Sigmoid colon (tissue), 7 donors: ENCODE results near the gene ABI3. TPM values are rescaled to one million over a fixed set of nuclear protein-coding genes. Genes with fewer than 3 reads are reported as not detected.

Experiments
- DNase-seq: peaks from one replicate; pipeline ENCODE4 v3.0.0-alpha.2; 2019
- H3K27ac ChIP-seq, 4 donors: fragments of 200-600 bp; sonication (generic); one replicate each; pipeline ENCODE4 v1.5.1; 2016 to 2019; ENCODE audit warnings: mild to moderate bottlenecking in 1 of 4
- H3K27me3 ChIP-seq, 3 donors: fragments of 200-600 bp; sonication (generic); one replicate each; pipeline ENCODE4 v1.5.1; 2019; ENCODE audit warnings: mild to moderate bottlenecking in 1 of 3
- H3K36me3 ChIP-seq, 4 donors: fragments of 200-600 bp; sonication (generic); one replicate each; pipeline ENCODE4 v1.5.1; 2016 to 2019
- H3K4me1 ChIP-seq, 4 donors: fragments of 200-600 bp; sonication (generic); one replicate each; pipeline ENCODE4 v1.5.1; 2017 to 2019
- H3K4me3 ChIP-seq, 4 donors: fragments of 200-600 bp; sonication (generic); one replicate each; pipeline ENCODE4 v1.5.1; 2017 to 2019; ENCODE audit warnings: mild to moderate bottlenecking in 2 of 4, moderate library complexity in 1 of 4
- H3K9me3 ChIP-seq, 4 donors: fragments of 200-600 bp in 3 of 4; sonication (generic) in 3 of 4; one replicate each; pipeline versions ENCODE4 v1.5.1 to v1.6.1; 2013 to 2019
- EP300 ChIP-seq, 4 donors: sonication (generic); formaldehyde crosslinking; IDR thresholded peaks; one replicate each; pipeline ENCODE4 v1.6.1; 2017; ENCODE audit warnings: antibody characterized with exemption in 4 of 4
- POLR2A ChIP-seq, 2 donors: fragments of 450-650 bp; IDR thresholded peaks; one replicate each; pipeline ENCODE4 v1.6.1; 2016; ENCODE audit warnings: antibody characterized with exemption in 2 of 2, mild to moderate bottlenecking in 2 of 2, moderate library complexity in 2 of 2
- POLR2AphosphoS5 ChIP-seq, 4 donors: sonication (generic); formaldehyde crosslinking; IDR thresholded peaks; one replicate each; pipeline ENCODE4 v1.6.1; 2017; ENCODE audit warnings: antibody characterized with exemption in 4 of 4
- WGBS, 2 donors: extraction: QIAGEN DNeasy Blood & Tissue Kit; methylation state at CpG; one replicate each; pipeline ENCODE4 v1.1.7; 2013; 5-methylcytosine and 5-hydroxymethylcytosine counted together
- intact Hi-C: fragments of 100-400 bp; cut with DNase I; formaldehyde crosslinking; loops from one replicate; pipeline ENCODE4 v1.15.1; 2023
- polyA plus RNA-seq, 3 donors: library from polyadenylated mRNA; stranded (reverse); fragments of 200-250 nt; gene quantifications; one replicate each; pipeline ENCODE4 v1.2.3, GENCODE V29; 2013
- total RNA-seq, 4 donors: library from RNA; depleted of rRNA; stranded (reverse); fragments of >200 nt; gene quantifications; one replicate each; pipeline ENCODE4 v1.1.0, GENCODE V29; 2016
- TF ChIP-seq, protein P1 (sequence below), 4 experiments: fragments of 450-650 bp in 3 of 4; fragments of 200-600 bp in 1 of 4; IDR thresholded peaks; one replicate each; pipeline ENCODE4 v1.5.1; 2016 to 2019; ENCODE audit warnings: antibody characterized with exemption in 4 of 4, mild to moderate bottlenecking in 3 of 4, moderate library complexity in 2 of 4
- donor health status: healthy with polysubstance abuse.
- donor health status: Bipolar disorder and iron deficiency.
- donor health status: healthy.

The ABI3 gene
- total and polyA plus RNA-seq, 7 donors, result 1.8 to 16.0 (median 7.1) TPM

DNA sequence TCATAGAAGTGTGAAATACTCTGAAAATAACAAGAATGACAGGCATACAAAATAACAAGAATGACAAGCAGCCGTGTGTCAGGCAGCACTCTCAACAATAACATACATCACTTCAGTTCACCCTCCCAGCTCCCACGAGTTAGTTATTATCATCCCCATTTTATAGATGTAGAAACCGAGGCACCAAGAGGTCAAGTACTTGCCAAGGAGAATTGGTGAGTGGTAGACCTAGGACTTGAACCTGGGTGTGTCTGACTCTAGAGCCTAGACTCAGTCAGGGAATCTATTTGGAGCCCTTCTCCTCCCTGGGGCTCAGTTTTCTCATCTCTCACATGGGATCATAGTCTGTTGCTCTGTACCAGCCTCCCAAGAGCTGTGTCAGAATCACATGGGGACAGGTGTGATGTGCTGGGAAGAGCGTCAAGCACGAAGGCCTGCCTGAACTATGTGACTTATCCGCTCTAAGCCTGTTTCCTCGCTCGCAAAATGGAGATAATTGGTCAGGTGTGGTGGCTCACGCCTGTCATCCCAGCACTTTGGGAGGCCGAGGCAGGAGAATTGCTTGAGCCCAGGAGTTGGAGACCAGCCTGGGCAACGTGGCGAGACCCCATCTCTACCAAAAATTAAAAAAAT, 39.5 kb downstream of the ABI3 start:
- DNase-seq, result no peak
- TF ChIP-seq POLR2AphosphoS5 (IDR thresholded peaks at IDR 0.05) (no peak), POLR2A (IDR thresholded peaks at IDR 0.05) (no peak)
- TF ChIP-seq, protein P1, sequence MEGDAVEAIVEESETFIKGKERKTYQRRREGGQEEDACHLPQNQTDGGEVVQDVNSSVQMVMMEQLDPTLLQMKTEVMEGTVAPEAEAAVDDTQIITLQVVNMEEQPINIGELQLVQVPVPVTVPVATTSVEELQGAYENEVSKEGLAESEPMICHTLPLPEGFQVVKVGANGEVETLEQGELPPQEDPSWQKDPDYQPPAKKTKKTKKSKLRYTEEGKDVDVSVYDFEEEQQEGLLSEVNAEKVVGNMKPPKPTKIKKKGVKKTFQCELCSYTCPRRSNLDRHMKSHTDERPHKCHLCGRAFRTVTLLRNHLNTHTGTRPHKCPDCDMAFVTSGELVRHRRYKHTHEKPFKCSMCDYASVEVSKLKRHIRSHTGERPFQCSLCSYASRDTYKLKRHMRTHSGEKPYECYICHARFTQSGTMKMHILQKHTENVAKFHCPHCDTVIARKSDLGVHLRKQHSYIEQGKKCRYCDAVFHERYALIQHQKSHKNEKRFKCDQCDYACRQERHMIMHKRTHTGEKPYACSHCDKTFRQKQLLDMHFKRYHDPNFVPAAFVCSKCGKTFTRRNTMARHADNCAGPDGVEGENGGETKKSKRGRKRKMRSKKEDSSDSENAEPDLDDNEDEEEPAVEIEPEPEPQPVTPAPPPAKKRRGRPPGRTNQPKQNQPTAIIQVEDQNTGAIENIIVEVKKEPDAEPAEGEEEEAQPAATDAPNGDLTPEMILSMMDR (IDR thresholded peaks at IDR 0.05), result no peak
- H3K36me3 ChIP-seq, result no peaks in the 10 kb centered on the region
- H3K27ac ChIP-seq, result no peak overlapping the region
- peaks cover 0 to 23% (median 7%) of the 10 kb centered on the region in 3 donors for H3K27me3 ChIP-seq
- intact Hi-C loops, result no loop called here
- H3K9me3 ChIP-seq, result no peaks in the 10 kb centered on the region
- no peak overlapping the region for H3K4me3 ChIP-seq
- WGBS, 2 donors, result 75 to 85% methylated on average over 12 of the region's 12 CpGs
- no peaks in the 10 kb centered on the region for H3K4me1 ChIP-seq

DNA sequence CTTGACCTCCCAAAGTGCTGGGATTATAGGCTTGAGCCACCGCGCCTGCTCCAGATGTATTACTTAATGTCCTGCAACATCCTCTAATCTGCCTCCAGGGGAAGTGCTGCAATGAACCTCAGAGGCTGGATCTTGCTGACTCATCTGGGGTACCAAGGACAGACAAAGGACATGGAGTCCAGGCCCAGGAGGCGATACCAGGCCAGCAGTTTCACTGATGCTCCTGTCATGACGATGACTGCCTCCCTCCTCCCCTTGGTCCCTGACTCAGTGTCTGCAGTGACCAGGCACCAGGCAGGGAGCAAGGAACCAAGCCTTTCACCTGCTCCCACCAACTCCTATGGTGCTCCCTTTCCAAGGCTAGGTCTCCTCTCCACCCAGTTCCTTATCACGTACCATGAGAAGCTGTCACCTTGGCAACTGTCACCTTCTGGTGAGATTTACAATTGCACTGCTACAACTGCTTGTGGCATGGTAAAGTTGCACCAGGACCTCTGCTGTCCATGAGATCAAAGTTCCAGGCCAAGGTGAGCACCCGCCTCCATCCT, 41.7 kb downstream of the ABI3 start:
- no peak overlapping the region for H3K27ac ChIP-seq
- no peak overlapping the region for H3K4me3 ChIP-seq
- no peaks in the 10 kb centered on the region for H3K9me3 ChIP-seq
- TF ChIP-seq, protein P1 (IDR thresholded peaks at IDR 0.05), result no peak
- no peak for TF ChIP-seq EP300 (IDR thresholded peaks at IDR 0.05)
- no peak for TF ChIP-seq POLR2A (IDR thresholded peaks at IDR 0.05)
- TF ChIP-seq POLR2AphosphoS5 (IDR thresholded peaks at IDR 0.05), result no peak
- whole genome bisulfite sequencing, 2 donors, result 71 to 80% methylated on average over 6 of the region's 6 CpGs
- peaks cover 0 to 14% (median 7%) of the 10 kb centered on the region in 3 donors for H3K27me3 ChIP-seq
- H3K36me3 ChIP-seq, result no peaks in the 10 kb centered on the region
- H3K4me1 ChIP-seq, result no peaks in the 10 kb centered on the region
- DNase-seq, result no peak
- intact Hi-C loops, result no loop called here

DNA sequence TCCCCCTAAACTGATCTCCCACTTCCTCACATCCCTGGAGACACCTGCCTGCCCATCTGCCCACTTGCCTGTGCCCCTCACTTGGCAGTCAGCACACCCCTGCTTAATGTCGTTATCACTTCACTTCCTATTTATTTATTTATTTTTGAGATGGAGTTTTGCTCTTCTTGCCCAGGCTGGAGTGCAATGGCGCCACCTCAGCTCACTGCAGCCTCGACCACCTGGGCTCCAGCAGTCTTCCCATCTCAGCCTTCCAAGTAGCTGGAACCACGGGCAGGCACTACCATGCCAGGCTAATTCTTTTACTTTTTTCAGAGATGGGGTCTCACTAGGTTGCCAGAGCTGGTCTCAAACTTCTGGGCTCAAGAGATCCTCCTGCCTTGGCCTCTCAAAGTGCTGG, 43.6 kb downstream of the ABI3 start:
- DNase-seq, result no peak
- Histone ChIP-seq H3K36me3 (no peaks in the 10 kb centered on the region), H3K9me3 (no peaks in the 10 kb centered on the region), H3K4me1 (no peaks in the 10 kb centered on the region), H3K4me3 (no peak overlapping the region), H3K27ac (no peak overlapping the region), H3K27me3 (peaks cover 0 to 5% (median 5%) of the 10 kb centered on the region in 3 donors)
- TF ChIP-seq POLR2AphosphoS5 (IDR thresholded peaks at IDR 0.05), result no peak
- TF ChIP-seq, protein P1 (IDR thresholded peaks at IDR 0.05), result no peak
- no peak for TF ChIP-seq EP300 (IDR thresholded peaks at IDR 0.05)
- no peak for TF ChIP-seq POLR2A (IDR thresholded peaks at IDR 0.05)
- WGBS, 2 donors, result 65 to 76% methylated on average over 4 of the region's 4 CpGs
- intact Hi-C loops, result no loop called here

DNA sequence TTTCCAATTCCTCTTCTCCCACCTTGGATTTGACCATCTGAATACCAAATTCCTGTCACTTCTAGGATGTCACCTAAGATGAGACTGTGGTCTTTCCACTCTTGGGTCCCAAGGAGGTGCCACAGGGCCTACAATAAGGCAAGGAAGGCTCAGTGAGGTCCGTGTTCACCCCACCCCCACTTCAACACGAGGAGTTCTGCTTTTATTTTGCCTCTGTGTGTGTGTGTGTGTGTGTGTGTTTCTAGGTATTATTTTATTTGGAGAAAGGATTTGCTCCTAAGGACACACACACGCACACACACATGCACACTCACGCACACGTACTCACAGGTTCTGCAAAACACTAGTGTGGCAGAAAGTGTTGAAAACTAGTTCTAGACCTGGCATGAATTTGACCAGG, 44.6 kb downstream of the ABI3 start:
- H3K4me1 ChIP-seq, result peaks cover 0 to 6% (median 0%) of the 10 kb centered on the region in 4 donors
- no peak for TF ChIP-seq POLR2AphosphoS5 (IDR thresholded peaks at IDR 0.05)
- no peak for TF ChIP-seq POLR2A (IDR thresholded peaks at IDR 0.05)
- TF ChIP-seq EP300 (IDR thresholded peaks at IDR 0.05), result no peak
- TF ChIP-seq, protein P1 (IDR thresholded peaks at IDR 0.05), result no peak
- DNase-seq, result no peak
- no peak overlapping the region for H3K27ac ChIP-seq
- H3K9me3 ChIP-seq, result no peaks in the 10 kb centered on the region
- H3K36me3 ChIP-seq, result no peaks in the 10 kb centered on the region
- H3K4me3 ChIP-seq, result no peak overlapping the region
- intact Hi-C loops, result no loop called here
- H3K27me3 ChIP-seq, result no peaks in the 10 kb centered on the region
- 67 to 76% methylated on average over 5 of the region's 5 CpGs for WGBS, 2 donors
